ENCODE measurements around the gene TMEM52B.
"Not testable (repeated sequence)": the region's sequence is repeated elsewhere in the genome, so short reads cannot be mapped to it uniquely, and the experiment has no call there.

The TMEM52B gene

GRCh38 chr12:10171973-10172728, 6.7 kb upstream of the TMEM52B start, which contains the start of gene OLR1:
Gene OLR1, minus strand, starts transcription at chr12:10172132. Its CDS starts 55 bp downstream, at chr12:10172077.
- no peak for DNase-seq

- no peak for DNase-seq
Observed at GRCh38 chr12:10174986-10175614, 3.7 kb upstream of the TMEM52B start.

- no peak for DNase-seq
Observed at GRCh38 chr12:10175846-10176636, 2.8 kb upstream of the TMEM52B start.

- DNase-seq: no peak
Observed at GRCh38 chr12:10179776-10180181, 947 bp downstream of the TMEM52B start.

GRCh38 chr12:10182354-10183049, 3.7 kb downstream of the TMEM52B start:
- DNase-seq: no peak

GRCh38 chr12:10184261-10184843, 5.5 kb downstream of the TMEM52B start:
- DNase-seq: no peak

- no peak for DNase-seq
Observed at GRCh38 chr12:10186299-10186698, 7.5 kb downstream of the TMEM52B start.

- DNase-seq: not testable (repeated sequence)
Observed at GRCh38 chr12:10186958-10187357, 8.1 kb downstream of the TMEM52B start.

GRCh38 chr12:10189653-10190052, 10.8 kb downstream of the TMEM52B start:
- DNase-seq: no peak

- DNase-seq: peak; percentile 81
Observed at GRCh38 chr12:10190558-10191388, 11.9 kb downstream of the TMEM52B start.

- DNase-seq: no peak
Observed at GRCh38 chr12:10191865-10192264, 13.0 kb downstream of the TMEM52B start.

GRCh38 chr12:10194160-10194670, 15.4 kb downstream of the TMEM52B start:
- no peak for DNase-seq

GRCh38 chr12:10196210-10196609, 17.4 kb downstream of the TMEM52B start:
- DNase-seq: peak; percentile 82

- no peak for DNase-seq
Observed at GRCh38 chr12:10197879-10198278, 19.0 kb downstream of the TMEM52B start.

GRCh38 chr12:10204495-10204894, 25.7 kb downstream of the TMEM52B start:
- not testable (repeated sequence) for DNase-seq

GRCh38 chr12:10205220-10205807, 26.5 kb downstream of the TMEM52B start:
- DNase-seq: no peak

GRCh38 chr12:10207136-10207535, 28.3 kb downstream of the TMEM52B start:
- DNase-seq: no peak

GRCh38 chr12:10210225-10210624, 31.4 kb downstream of the TMEM52B start:
- DNase-seq: no peak

- DNase-seq: no peak
Observed at GRCh38 chr12:10211101-10211939, 32.5 kb downstream of the TMEM52B start.

Data from OCI-M1 (cell line).